Measurements from ENCODE around the gene EIF4G1. TPM values are rescaled to one million over a fixed set of nuclear protein-coding genes. Genes with fewer than 3 reads are reported as not detected.

EIF4G1 gene
- total RNA-seq, 1 donor from 2014 or later, result 490 TPM

DNA sequence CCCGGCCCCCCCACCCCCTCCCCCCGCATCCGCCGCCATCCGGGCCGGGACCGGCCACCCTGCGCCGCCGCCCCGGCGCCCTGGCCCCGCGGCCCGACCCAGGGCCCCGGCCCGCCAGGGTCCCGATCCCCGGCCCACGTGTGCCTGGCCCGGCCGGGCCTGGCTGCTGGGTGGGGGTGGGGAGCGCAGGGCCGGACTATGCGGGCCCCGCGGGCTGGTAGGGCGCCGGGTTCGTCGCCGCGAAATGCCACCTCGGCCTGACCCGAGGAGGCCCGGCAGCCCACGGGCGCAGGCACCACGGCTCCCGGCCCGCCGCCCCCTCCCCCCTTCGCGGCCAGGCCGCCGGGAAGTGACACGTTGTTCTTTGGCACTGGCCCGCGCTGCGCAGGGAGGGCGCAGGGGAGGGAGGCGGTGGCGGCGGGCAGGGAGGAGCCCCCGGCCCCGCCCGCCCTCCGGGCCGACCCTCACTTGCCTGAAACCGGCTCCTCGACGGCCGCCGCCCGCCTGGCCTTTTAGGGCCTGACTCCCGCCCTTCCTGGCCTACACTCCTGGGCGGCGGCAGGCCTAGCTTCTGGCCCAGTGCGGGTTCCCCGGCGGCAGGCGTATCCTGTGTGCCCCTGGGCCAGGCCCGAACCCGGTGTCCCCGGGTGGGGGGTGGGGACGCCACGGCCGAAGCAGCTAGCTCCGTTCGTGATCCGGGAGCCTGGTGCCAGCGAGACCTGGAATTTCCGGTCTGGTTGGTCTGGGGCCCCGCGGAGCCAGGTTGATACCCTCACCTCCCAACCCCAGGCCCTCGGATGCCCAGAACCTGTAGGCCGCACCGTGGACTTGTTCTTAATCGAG is 515 bp downstream of the EIF4G1 start:
- Histone ChIP-seq H3K27ac (ENCODE audit: low read depth, low read length) (peak overlapping the region; percentile 84), H3K79me2 (ENCODE audit: insufficient read depth, low read length) (peaks cover 53% of the 10 kb centered on the region), H3K27me3 (ENCODE audit: insufficient read depth, low read length) (no peaks in the 10 kb centered on the region), H4K20me1 (ENCODE audit: insufficient read depth, low read length) (peaks cover 48% of the 10 kb centered on the region), H3K4me3 (ENCODE audit: insufficient read depth, low read depth, low read length) (peak overlapping the region; percentile 97), H3K9ac (ENCODE audit: low read length) (peak overlapping the region; percentile 99), H3K9me3 (ENCODE audit: insufficient read depth, low read depth, low read length) (no peaks in the 10 kb centered on the region), H2AFZ (ENCODE audit: low read depth, low read length) (no peak overlapping the region), H3K4me2 (ENCODE audit: low read length) (peak overlapping the region; percentile 98), H3K36me3 (ENCODE audit: insufficient read depth, low read length) (peaks cover 10% of the 10 kb centered on the region), H3K4me1 (ENCODE audit: insufficient read depth, low read length) (peaks cover 26% of the 10 kb centered on the region)
- Mint-ChIP-seq H3K4me3 (ENCODE audit: unreplicated experiment) (peak overlapping the region; percentile 91), H3K27me3 (ENCODE audit: low read depth, unreplicated experiment) (no peaks in the 10 kb centered on the region), H3K4me1 (ENCODE audit: low read depth, unreplicated experiment) (peaks cover 25% of the 10 kb centered on the region), H3K9me3 (ENCODE audit: unreplicated experiment) (no peaks in the 10 kb centered on the region), H3K36me3 (ENCODE audit: low read depth, unreplicated experiment) (peaks cover 7% of the 10 kb centered on the region), H3K27ac (ENCODE audit: unreplicated experiment) (peak overlapping the region; percentile 91)
- DNase-seq (ENCODE audit: low read depth) (peak; percentile 60), FAIRE-seq (no peak)
- TF ChIP-seq CTCF (IDR thresholded peaks at IDR 0.05; ENCODE audit: insufficient read depth, low read depth, low read length) (no peak), EZH2 (IDR thresholded peaks at IDR 0.05; ENCODE audit: insufficient read depth, low read length) (no peak)

- Histone ChIP-seq H2AFZ (ENCODE audit: low read depth, low read length) (no peak overlapping the region), H3K4me2 (ENCODE audit: low read length) (peak overlapping the region; percentile 98), H3K4me1 (ENCODE audit: insufficient read depth, low read length) (peaks cover 31% of the 10 kb centered on the region), H3K4me3 (ENCODE audit: insufficient read depth, low read depth, low read length) (peak overlapping the region; percentile 97), H3K79me2 (ENCODE audit: insufficient read depth, low read length) (peaks cover 58% of the 10 kb centered on the region), H3K9me3 (ENCODE audit: insufficient read depth, low read depth, low read length) (no peaks in the 10 kb centered on the region), H3K27me3 (ENCODE audit: insufficient read depth, low read length) (no peaks in the 10 kb centered on the region), H4K20me1 (ENCODE audit: insufficient read depth, low read length) (peaks cover 53% of the 10 kb centered on the region), H3K27ac (ENCODE audit: low read depth, low read length) (peak overlapping the region; percentile 84), H3K36me3 (ENCODE audit: insufficient read depth, low read length) (peaks cover 11% of the 10 kb centered on the region), H3K9ac (ENCODE audit: low read length) (peak overlapping the region; percentile 99)
- Mint-ChIP-seq H3K27me3 (ENCODE audit: low read depth, unreplicated experiment) (no peaks in the 10 kb centered on the region), H3K27ac (ENCODE audit: unreplicated experiment) (peak overlapping the region; percentile 91), H3K4me3 (ENCODE audit: unreplicated experiment) (peak overlapping the region; percentile 91), H3K9me3 (ENCODE audit: unreplicated experiment) (no peaks in the 10 kb centered on the region), H3K4me1 (ENCODE audit: low read depth, unreplicated experiment) (peaks cover 25% of the 10 kb centered on the region), H3K36me3 (ENCODE audit: low read depth, unreplicated experiment) (peaks cover 6% of the 10 kb centered on the region)
- DNase-seq (ENCODE audit: low read depth) (no peak), FAIRE-seq (no peak)
- no peak for TF ChIP-seq CTCF (IDR thresholded peaks at IDR 0.05; ENCODE audit: insufficient read depth, low read depth, low read length)
- TF ChIP-seq EZH2 (IDR thresholded peaks at IDR 0.05; ENCODE audit: insufficient read depth, low read length), result no peak
Measured at GRCh38 chr3:184315543-184315867, 1.1 kb downstream of the EIF4G1 start.

Measured in astrocyte (in vitro differentiated cells and primary cell).